MV-4-11 (cell line): Measurements from ENCODE around the gene KIR2DL1.
"Not testable (repeated sequence)": the region's sequence is repeated elsewhere in the genome, so short reads cannot be mapped to it uniquely, and the experiment has no call there.

Experiments
- DNase-seq: peaks from one replicate; lab custom pipeline; 2025; lab: John Stamatoyannopoulos, UW

KIR2DL1 gene

GRCh38 chr19:54771018-54771960 is 1.7 kb downstream of the KIR2DL1 start:
- DNase-seq: not testable (repeated sequence)

- DNase-seq: not testable (repeated sequence)
These were observed 3.1 kb downstream of the KIR2DL1 start for GRCh38 chr19:54772666-54773065.

GRCh38 chr19:54775095-54775815 is 5.7 kb downstream of the KIR2DL1 start:
- not testable (repeated sequence) for DNase-seq

GRCh38 chr19:54775830-54776229 is 6.2 kb downstream of the KIR2DL1 start:
- not testable (repeated sequence) for DNase-seq

GRCh38 chr19:54777851-54778250 is 8.3 kb downstream of the KIR2DL1 start:
- not testable (repeated sequence) for DNase-seq

GRCh38 chr19:54778896-54779295 is 9.3 kb downstream of the KIR2DL1 start:
- DNase-seq: peak; percentile 85

- not testable (repeated sequence) for DNase-seq
These were observed 13.3 kb downstream of the KIR2DL1 start for GRCh38 chr19:54782916-54783315.

GRCh38 chr19:54786091-54786723 is 16.6 kb downstream of the KIR2DL1 start:
- DNase-seq: not testable (repeated sequence)

GRCh38 chr19:54788154-54788553 is 18.6 kb downstream of the KIR2DL1 start:
- DNase-seq: peak; percentile 72

- DNase-seq: no peak
These were observed 21.1 kb downstream of the KIR2DL1 start for GRCh38 chr19:54790711-54791110.

GRCh38 chr19:54791476-54791875 is 21.9 kb downstream of the KIR2DL1 start:
- no peak for DNase-seq

- DNase-seq: peak; percentile 62
These were observed 23.2 kb downstream of the KIR2DL1 start for GRCh38 chr19:54792814-54793213.

- DNase-seq: peak; percentile 93
These were observed 26.2 kb downstream of the KIR2DL1 start for GRCh38 chr19:54795758-54796157.

GRCh38 chr19:54803410-54803809 is 33.8 kb downstream of the KIR2DL1 start, which contains the start of gene KIR2DL4:
TSS of gene KIR2DL4 (plus strand) at chr19:54803610. CDS start at chr19:54803652, 42 bp downstream.
- DNase-seq: peak; percentile 19

- DNase-seq: no peak
These were observed 34.5 kb downstream of the KIR2DL1 start for GRCh38 chr19:54804101-54804500.

- DNase-seq: no peak
These were observed 35.0 kb downstream of the KIR2DL1 start for GRCh38 chr19:54804571-54804970.

- DNase-seq: no peak
These were observed 36.3 kb downstream of the KIR2DL1 start for GRCh38 chr19:54805665-54806515.

- no peak for DNase-seq
These were observed 36.9 kb downstream of the KIR2DL1 start for GRCh38 chr19:54806516-54806838.

- DNase-seq: not testable (repeated sequence)
These were observed 45.0 kb downstream of the KIR2DL1 start for GRCh38 chr19:54814571-54814970.

GRCh38 chr19:54816251-54816650 is 46.7 kb downstream of the KIR2DL1 start, which contains the start of gene KIR3DL1:
TSS of gene KIR3DL1 (plus strand) at chr19:54816468.
- not testable (repeated sequence) for DNase-seq
